ENCODE data around the gene SEMA4A.

- no peak for TF ChIP-seq MXI1 (conservative IDR thresholded peaks at IDR 0.05; ENCODE audit: poor library complexity, severe bottlenecking)
- TF ChIP-seq, protein P1, sequence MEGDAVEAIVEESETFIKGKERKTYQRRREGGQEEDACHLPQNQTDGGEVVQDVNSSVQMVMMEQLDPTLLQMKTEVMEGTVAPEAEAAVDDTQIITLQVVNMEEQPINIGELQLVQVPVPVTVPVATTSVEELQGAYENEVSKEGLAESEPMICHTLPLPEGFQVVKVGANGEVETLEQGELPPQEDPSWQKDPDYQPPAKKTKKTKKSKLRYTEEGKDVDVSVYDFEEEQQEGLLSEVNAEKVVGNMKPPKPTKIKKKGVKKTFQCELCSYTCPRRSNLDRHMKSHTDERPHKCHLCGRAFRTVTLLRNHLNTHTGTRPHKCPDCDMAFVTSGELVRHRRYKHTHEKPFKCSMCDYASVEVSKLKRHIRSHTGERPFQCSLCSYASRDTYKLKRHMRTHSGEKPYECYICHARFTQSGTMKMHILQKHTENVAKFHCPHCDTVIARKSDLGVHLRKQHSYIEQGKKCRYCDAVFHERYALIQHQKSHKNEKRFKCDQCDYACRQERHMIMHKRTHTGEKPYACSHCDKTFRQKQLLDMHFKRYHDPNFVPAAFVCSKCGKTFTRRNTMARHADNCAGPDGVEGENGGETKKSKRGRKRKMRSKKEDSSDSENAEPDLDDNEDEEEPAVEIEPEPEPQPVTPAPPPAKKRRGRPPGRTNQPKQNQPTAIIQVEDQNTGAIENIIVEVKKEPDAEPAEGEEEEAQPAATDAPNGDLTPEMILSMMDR (IDR thresholded peaks at IDR 0.05; ENCODE audit: poor library complexity, severe bottlenecking) = no peak
- TF ChIP-seq EZH2 (IDR thresholded peaks at IDR 0.05; ENCODE audit: borderline replicate concordance, insufficient read depth, low read length, poor library complexity, severe bottlenecking) = no peak
Measured at GRCh38 chr1:156157966-156158365, 4.6 kb downstream of the SEMA4A start.

Measured in neural cell (in vitro differentiated cells).